Measurements from ENCODE around the gene ACOX2. TPM values are rescaled to one million over a fixed set of nuclear protein-coding genes. Genes with fewer than 3 reads are reported as not detected.

Gene ACOX2
- total and polyA plus RNA-seq, 4 donors = 74.3 to 214 (median 141) TPM

DNA sequence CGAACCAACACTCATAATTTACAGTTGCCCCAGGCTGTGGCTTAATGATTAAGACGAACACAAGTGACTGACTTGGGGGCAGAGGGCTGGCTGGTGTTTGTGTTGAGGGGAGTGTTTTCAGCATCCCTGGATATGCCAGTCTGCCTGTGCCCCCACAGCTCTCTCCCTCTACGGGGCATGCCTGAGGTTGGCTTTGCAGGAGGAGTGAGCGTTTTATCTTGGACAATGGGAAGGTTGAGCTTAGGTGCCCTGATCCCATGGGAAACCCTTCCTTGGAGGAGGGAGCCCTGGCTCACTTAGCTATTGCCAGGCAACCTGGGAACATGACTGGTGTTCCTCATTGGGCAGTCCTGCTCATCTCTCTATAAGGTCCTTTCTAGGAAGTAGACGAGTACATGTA lies 22.6 kb upstream of the ACOX2 start:
- Histone ChIP-seq H3K4me3 (ENCODE audit: low read depth in 1 of 3, low read length in 3 of 3) (no peak overlapping the region), H3K36me3 (ENCODE audit: control insufficient read depth in 4 of 4, insufficient read depth in 3 of 4, low read depth in 1 of 4, low read length in 3 of 4) (no peaks in the 10 kb centered on the region), H3K27me3 (ENCODE audit: control insufficient read depth in 4 of 4, insufficient read depth in 4 of 4, low read length in 3 of 4) (no peaks in the 10 kb centered on the region), H3K9ac (ENCODE audit: low read depth in 1 of 2, low read length in 2 of 2) (no peak overlapping the region), H3K4me1 (ENCODE audit: control insufficient read depth in 4 of 4, insufficient read depth in 4 of 4, low read length in 3 of 4) (no peaks in the 10 kb centered on the region), H3K9me3 (ENCODE audit: control insufficient read depth in 4 of 4, low read length in 3 of 4) (no peaks in the 10 kb centered on the region), H3K27ac (ENCODE audit: low read depth in 1 of 2, low read length in 2 of 2) (no peak overlapping the region)
- TF ChIP-seq, protein P1, sequence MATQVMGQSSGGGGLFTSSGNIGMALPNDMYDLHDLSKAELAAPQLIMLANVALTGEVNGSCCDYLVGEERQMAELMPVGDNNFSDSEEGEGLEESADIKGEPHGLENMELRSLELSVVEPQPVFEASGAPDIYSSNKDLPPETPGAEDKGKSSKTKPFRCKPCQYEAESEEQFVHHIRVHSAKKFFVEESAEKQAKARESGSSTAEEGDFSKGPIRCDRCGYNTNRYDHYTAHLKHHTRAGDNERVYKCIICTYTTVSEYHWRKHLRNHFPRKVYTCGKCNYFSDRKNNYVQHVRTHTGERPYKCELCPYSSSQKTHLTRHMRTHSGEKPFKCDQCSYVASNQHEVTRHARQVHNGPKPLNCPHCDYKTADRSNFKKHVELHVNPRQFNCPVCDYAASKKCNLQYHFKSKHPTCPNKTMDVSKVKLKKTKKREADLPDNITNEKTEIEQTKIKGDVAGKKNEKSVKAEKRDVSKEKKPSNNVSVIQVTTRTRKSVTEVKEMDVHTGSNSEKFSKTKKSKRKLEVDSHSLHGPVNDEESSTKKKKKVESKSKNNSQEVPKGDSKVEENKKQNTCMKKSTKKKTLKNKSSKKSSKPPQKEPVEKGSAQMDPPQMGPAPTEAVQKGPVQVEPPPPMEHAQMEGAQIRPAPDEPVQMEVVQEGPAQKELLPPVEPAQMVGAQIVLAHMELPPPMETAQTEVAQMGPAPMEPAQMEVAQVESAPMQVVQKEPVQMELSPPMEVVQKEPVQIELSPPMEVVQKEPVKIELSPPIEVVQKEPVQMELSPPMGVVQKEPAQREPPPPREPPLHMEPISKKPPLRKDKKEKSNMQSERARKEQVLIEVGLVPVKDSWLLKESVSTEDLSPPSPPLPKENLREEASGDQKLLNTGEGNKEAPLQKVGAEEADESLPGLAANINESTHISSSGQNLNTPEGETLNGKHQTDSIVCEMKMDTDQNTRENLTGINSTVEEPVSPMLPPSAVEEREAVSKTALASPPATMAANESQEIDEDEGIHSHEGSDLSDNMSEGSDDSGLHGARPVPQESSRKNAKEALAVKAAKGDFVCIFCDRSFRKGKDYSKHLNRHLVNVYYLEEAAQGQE (IDR thresholded peaks at IDR 0.05) = no peak
- TF ChIP-seq EGR1 (IDR thresholded peaks at IDR 0.05; ENCODE audit: low read depth in 2 of 2) (no peak), GABPA (IDR thresholded peaks at IDR 0.05 in 1 of 2, conservative IDR thresholded peaks at IDR 0.05 in 1 of 2) (no peak), FOXA1 (IDR thresholded peaks at IDR 0.05) (no peak), TAF1 (conservative IDR thresholded peaks at IDR 0.05) (no peak), HNF4G (IDR thresholded peaks at IDR 0.05) (no peak), YY1 (IDR thresholded peaks at IDR 0.05) (no peak), RXRA (IDR thresholded peaks at IDR 0.05) (no peak), HNF4A (conservative IDR thresholded peaks at IDR 0.05) (no peak), RAD21 (IDR thresholded peaks at IDR 0.05) (no peak), NR2F2 (IDR thresholded peaks at IDR 0.05) (no peak), SP1 (IDR thresholded peaks at IDR 0.05) (no peak), JUND (IDR thresholded peaks at IDR 0.05) (no peak), FOXA2 (IDR thresholded peaks at IDR 0.05) (no peak)
- TF ChIP-seq, protein P2, sequence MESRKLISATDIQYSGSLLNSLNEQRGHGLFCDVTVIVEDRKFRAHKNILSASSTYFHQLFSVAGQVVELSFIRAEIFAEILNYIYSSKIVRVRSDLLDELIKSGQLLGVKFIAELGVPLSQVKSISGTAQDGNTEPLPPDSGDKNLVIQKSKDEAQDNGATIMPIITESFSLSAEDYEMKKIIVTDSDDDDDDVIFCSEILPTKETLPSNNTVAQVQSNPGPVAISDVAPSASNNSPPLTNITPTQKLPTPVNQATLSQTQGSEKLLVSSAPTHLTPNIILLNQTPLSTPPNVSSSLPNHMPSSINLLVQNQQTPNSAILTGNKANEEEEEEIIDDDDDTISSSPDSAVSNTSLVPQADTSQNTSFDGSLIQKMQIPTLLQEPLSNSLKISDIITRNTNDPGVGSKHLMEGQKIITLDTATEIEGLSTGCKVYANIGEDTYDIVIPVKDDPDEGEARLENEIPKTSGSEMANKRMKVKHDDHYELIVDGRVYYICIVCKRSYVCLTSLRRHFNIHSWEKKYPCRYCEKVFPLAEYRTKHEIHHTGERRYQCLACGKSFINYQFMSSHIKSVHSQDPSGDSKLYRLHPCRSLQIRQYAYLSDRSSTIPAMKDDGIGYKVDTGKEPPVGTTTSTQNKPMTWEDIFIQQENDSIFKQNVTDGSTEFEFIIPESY (IDR thresholded peaks at IDR 0.05) = no peak
- TF ChIP-seq, protein P3, sequence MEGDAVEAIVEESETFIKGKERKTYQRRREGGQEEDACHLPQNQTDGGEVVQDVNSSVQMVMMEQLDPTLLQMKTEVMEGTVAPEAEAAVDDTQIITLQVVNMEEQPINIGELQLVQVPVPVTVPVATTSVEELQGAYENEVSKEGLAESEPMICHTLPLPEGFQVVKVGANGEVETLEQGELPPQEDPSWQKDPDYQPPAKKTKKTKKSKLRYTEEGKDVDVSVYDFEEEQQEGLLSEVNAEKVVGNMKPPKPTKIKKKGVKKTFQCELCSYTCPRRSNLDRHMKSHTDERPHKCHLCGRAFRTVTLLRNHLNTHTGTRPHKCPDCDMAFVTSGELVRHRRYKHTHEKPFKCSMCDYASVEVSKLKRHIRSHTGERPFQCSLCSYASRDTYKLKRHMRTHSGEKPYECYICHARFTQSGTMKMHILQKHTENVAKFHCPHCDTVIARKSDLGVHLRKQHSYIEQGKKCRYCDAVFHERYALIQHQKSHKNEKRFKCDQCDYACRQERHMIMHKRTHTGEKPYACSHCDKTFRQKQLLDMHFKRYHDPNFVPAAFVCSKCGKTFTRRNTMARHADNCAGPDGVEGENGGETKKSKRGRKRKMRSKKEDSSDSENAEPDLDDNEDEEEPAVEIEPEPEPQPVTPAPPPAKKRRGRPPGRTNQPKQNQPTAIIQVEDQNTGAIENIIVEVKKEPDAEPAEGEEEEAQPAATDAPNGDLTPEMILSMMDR (IDR thresholded peaks at IDR 0.05; ENCODE audit: low read depth, low read length, missing input control) = no peak
- TF ChIP-seq, protein P4, sequence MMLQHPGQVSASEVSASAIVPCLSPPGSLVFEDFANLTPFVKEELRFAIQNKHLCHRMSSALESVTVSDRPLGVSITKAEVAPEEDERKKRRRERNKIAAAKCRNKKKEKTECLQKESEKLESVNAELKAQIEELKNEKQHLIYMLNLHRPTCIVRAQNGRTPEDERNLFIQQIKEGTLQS (IDR thresholded peaks at IDR 0.05) = no peak
- no peak for DNase-seq (ENCODE audit: low spot score)
- 98% methylated on average over 5 of the region's 5 CpGs for WGBS

DNA sequence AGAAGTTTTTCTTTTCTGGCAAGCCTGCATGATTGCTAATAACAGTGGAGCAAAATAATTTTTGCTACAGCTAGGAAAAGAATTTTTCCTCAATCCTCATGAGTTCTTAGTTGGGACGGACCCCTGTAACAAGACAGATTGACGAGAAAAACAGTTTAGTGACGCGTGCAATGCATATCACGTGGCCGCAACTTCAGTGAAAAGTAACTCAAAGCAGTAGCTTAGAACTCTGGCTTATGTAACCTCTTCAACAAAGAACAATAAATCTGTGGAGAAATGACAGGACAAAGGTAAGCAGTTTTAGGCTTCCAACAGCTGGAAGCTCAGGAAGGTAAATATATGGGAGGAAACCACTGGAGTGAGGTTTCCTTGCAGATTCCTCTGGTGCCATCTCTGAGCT lies 20.5 kb upstream of the ACOX2 start:
- 93% methylated on average over 6 of the region's 6 CpGs for WGBS
- H3K27ac ChIP-seq (ENCODE audit: low read depth in 1 of 2, low read length in 2 of 2) = no peak overlapping the region
- DNase-seq (ENCODE audit: low spot score) = no peak

More for the DNA sequence above, 20.5 kb upstream of the ACOX2 start:
- H3K4me1 ChIP-seq (ENCODE audit: control insufficient read depth in 4 of 4, insufficient read depth in 4 of 4, low read length in 3 of 4) = no peaks in the 10 kb centered on the region
- H3K9me3 ChIP-seq (ENCODE audit: control insufficient read depth in 4 of 4, low read length in 3 of 4) = no peaks in the 10 kb centered on the region
- H3K27me3 ChIP-seq (ENCODE audit: control insufficient read depth in 4 of 4, insufficient read depth in 4 of 4, low read length in 3 of 4) = no peaks in the 10 kb centered on the region
- no peak for TF ChIP-seq RAD21 (IDR thresholded peaks at IDR 0.05)
- no peak for TF ChIP-seq TAF1 (conservative IDR thresholded peaks at IDR 0.05)
- no peak for TF ChIP-seq NR2F2 (IDR thresholded peaks at IDR 0.05)
- TF ChIP-seq SP1 (IDR thresholded peaks at IDR 0.05) = no peak
- TF ChIP-seq EGR1 (IDR thresholded peaks at IDR 0.05; ENCODE audit: low read depth in 2 of 2) = no peak
- TF ChIP-seq, protein P5, sequence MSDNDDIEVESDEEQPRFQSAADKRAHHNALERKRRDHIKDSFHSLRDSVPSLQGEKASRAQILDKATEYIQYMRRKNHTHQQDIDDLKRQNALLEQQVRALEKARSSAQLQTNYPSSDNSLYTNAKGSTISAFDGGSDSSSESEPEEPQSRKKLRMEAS (IDR thresholded peaks at IDR 0.05) = no peak
- TF ChIP-seq GABPA (IDR thresholded peaks at IDR 0.05 in 1 of 2, conservative IDR thresholded peaks at IDR 0.05 in 1 of 2) = no peak
- no peak for TF ChIP-seq JUND (IDR thresholded peaks at IDR 0.05)
- TF ChIP-seq, protein P4 (IDR thresholded peaks at IDR 0.05) = no peak
- no peak overlapping the region for H3K9ac ChIP-seq (ENCODE audit: low read depth in 1 of 2, low read length in 2 of 2)
- H3K4me3 ChIP-seq (ENCODE audit: low read depth in 1 of 3, low read length in 3 of 3) = no peak overlapping the region
- H3K36me3 ChIP-seq (ENCODE audit: control insufficient read depth in 4 of 4, insufficient read depth in 3 of 4, low read depth in 1 of 4, low read length in 3 of 4) = no peaks in the 10 kb centered on the region
